Gastrocnemius medialis (tissue), 4 donors: ENCODE measurements around the gene FGFR4. TPM values are rescaled to one million over a fixed set of nuclear protein-coding genes. Genes with fewer than 3 reads are reported as not detected.
A peak's percentile ranks its signal among the peaks of the same experiment; 100 is the strongest.

Experiments
- ATAC-seq, 2 donors: fragments of 150-250 bp; one replicate each; pipeline ENCODE4 v1.9.1; 2016
- DNase-seq, 2 donors: peaks; one replicate each; pipeline ENCODE4 v3.0.0-alpha.2; 2019
- H3K27ac ChIP-seq, 4 donors: fragments of 200-600 bp; sonication (generic); 1 replicate in 1 of 4; 2 replicates in 3 of 4; pipeline ENCODE4 v1.5.1; 2016 to 2018; ENCODE audit warnings: mild to moderate bottlenecking in 2 of 4, moderate library complexity in 1 of 4
- H3K27me3 ChIP-seq, 3 donors: fragments of 200-600 bp; sonication (generic) in 2 of 3; 1 replicate in 1 of 3; 2 replicates in 2 of 3; pipeline versions ENCODE4 v1.5.1 to v1.6.0; 2016 to 2019; ENCODE audit warnings: mild to moderate bottlenecking in 1 of 3, moderate library complexity in 1 of 3
- H3K36me3 ChIP-seq, 2 donors: fragments of 200-600 bp; sonication (generic) in 1 of 2; one replicate each; pipeline ENCODE4 v1.5.1; 2017 to 2018
- H3K4me1 ChIP-seq, 2 donors: fragments of 200-600 bp; sonication (generic) in 1 of 2; one replicate each; pipeline ENCODE4 v1.5.1; 2016 to 2017; ENCODE audit warnings: mild to moderate bottlenecking in 2 of 2
- H3K4me3 ChIP-seq, 4 donors: fragments of 200-600 bp; sonication (generic) in 3 of 4; 1 replicate in 1 of 4; 2 replicates in 3 of 4; pipeline ENCODE4 v1.5.1; 2016 to 2019; ENCODE audit warnings: mild to moderate bottlenecking in 2 of 4
- H3K9me3 ChIP-seq, 3 donors: fragments of 200-600 bp; sonication (generic) in 2 of 3; 1 replicate in 1 of 3; 2 replicates in 2 of 3; pipeline ENCODE4 v1.5.1; 2016 to 2019
- POLR2A ChIP-seq, 2 donors: fragments of 450-650 bp; IDR thresholded peaks; one replicate each; pipeline ENCODE4 v1.6.1; 2017; ENCODE audit warnings: antibody characterized with exemption in 2 of 2, mild to moderate bottlenecking in 2 of 2, moderate library complexity in 2 of 2
- in situ Hi-C, 4 donors: fragments of 200-750 bp; cut with MboI; loops; one replicate each; pipeline versions ENCODE4 v1.15.0 to v1.8.0; 2017; ENCODE audit warnings: low sequenced_read_pairs in 4 of 4
- intact Hi-C: fragments of 100-400 bp; cut with DNase I; formaldehyde crosslinking; loops from one replicate; pipeline ENCODE4 v1.15.1; 2023; ENCODE audit warnings: low total_unique reads
- total RNA-seq, 4 donors: library from RNA; depleted of rRNA; stranded (reverse); fragments of >200 nt; gene quantifications; one replicate each; pipeline versions ENCODE4 v1.1.0 to v1.2.3, GENCODE V29; 2016
- TF ChIP-seq, protein P1 (sequence below), 5 experiments: fragments of 450-650 bp in 3 of 5; fragments of 200-600 bp in 2 of 5; sonication (generic) in 2 of 5; IDR thresholded peaks in 4 of 5; conservative IDR thresholded peaks in 1 of 5; 1 replicate in 4 of 5; 2 replicates in 1 of 5; pipeline ENCODE4 v1.5.1; 2016 to 2019; ENCODE audit warnings: antibody characterized with exemption in 5 of 5, mild to moderate bottlenecking in 3 of 5, moderate library complexity in 3 of 5

FGFR4 gene
- total RNA-seq, 4 donors from 2014 or later, result 0.56 to 5.0 (median 2.5) TPM

DNA sequence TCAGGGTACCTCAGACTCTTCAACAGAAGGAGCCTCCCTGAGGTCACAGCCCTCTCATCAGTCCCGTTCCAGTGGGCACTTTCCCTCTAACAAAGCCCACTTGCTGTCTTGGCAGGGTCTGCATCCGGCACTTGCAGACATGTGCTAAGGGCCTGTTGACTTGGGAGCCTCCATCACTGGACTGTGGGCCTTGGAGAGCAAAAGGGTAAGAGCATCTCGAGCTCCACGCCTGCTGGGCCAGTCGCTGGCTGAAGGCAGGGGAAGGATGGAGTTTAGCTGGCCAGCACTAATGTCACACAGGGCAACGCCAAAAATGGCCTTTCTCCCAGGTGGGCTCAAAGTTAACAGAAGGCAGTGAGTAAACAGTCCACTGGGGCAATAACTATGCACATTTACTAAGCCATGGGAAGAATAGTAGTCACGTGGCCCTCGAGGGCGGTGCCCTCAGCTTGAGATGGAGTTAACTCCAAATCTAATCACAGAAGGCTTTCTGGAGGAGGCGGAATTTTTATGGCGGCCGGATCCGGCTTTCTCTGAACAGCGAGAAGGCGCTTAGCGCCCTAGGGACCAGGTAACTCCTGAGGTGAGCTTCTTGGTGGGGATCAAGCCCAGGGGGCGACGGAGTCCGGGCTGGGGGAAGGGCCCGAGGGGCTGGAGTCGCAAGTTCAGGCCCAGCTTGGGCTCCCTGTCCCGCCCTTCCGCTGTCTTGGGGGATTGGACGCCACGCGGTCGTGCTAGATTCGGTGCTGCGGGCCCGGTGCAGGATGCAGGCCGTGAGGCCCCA is 44.8 kb downstream of the FGFR4 start:
- no peaks in the 10 kb centered on the region for H3K27me3 ChIP-seq
- peaks cover 0 to 11% of the 10 kb centered on the region in 2 donors for H3K36me3 ChIP-seq
- DNase-seq, result no peak
- in situ Hi-C loops (no loop called here), intact Hi-C loops (loop anchor here (5.0 to 10.0 kb wide), 2 partner anchors 127 to 171 kb away; partner anchors contain the start of genes PRELID1, RAB24 and UIMC1)
- no peak for ATAC-seq
- H3K27ac ChIP-seq, result peak overlapping the region in 3 of 4 donors; percentile 89 to 92 (median 89)
- H3K4me3 ChIP-seq, result peak overlapping the region in 1 of 4 donors; percentile 89
- TF ChIP-seq, protein P1, sequence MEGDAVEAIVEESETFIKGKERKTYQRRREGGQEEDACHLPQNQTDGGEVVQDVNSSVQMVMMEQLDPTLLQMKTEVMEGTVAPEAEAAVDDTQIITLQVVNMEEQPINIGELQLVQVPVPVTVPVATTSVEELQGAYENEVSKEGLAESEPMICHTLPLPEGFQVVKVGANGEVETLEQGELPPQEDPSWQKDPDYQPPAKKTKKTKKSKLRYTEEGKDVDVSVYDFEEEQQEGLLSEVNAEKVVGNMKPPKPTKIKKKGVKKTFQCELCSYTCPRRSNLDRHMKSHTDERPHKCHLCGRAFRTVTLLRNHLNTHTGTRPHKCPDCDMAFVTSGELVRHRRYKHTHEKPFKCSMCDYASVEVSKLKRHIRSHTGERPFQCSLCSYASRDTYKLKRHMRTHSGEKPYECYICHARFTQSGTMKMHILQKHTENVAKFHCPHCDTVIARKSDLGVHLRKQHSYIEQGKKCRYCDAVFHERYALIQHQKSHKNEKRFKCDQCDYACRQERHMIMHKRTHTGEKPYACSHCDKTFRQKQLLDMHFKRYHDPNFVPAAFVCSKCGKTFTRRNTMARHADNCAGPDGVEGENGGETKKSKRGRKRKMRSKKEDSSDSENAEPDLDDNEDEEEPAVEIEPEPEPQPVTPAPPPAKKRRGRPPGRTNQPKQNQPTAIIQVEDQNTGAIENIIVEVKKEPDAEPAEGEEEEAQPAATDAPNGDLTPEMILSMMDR (IDR thresholded peaks at IDR 0.05 in 4 of 5, conservative IDR thresholded peaks at IDR 0.05 in 1 of 5), result no peak
- TF ChIP-seq POLR2A (IDR thresholded peaks at IDR 0.05), result no peak
- H3K9me3 ChIP-seq, result no peaks in the 10 kb centered on the region
- peaks cover 20 to 21% of the 10 kb centered on the region in 2 donors for H3K4me1 ChIP-seq

DNA sequence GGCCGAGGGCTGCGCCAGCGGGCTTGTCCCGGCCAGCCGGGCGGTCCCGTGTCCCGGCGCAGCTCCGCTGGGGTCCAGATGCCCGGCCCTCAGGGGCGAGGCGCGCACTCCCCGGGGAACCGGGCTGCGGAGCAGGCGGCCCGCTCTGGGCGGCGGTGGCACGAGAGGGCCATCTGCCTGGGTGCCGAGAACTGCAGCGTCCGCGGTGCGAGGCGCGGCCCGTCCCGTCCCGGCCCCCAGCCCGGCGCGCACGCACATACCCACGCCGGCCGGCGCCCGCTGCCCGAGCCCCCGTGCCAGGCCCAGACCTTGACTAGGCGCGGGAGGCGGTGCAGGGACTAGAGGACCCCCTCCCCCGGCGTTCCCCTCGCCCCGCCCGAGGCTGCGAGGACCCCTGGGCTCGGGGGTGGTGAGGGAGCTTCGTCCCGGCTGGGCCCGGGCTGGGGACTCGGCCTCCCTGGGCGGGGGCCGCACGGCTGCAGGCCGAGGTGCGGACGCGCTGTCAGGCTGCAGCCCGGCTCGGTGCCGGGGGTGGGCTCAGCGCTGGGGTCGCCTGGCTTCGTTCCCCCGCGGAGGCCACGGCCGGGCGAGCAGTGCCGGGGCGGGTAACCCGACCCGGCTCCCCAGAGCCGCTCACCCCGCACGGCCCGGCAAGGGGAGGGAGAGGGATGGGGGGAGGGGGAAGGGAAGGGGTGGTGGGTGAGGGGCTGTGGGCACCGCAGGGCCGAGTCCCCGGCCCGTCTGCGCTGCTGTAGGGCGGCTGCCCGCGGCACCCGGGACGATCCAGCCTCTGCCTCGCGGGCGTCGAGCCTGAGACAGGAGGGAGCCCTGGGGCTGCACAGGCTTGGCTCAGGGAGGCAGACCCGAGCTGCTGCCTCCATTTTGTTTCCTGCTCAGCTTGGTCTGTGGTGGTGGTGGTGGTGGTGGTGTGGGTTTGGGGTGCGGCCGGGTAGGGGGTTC is 45.7 kb downstream of the FGFR4 start:
- Histone ChIP-seq H3K9me3 (no peaks in the 10 kb centered on the region), H3K4me1 (peaks cover 29 to 30% of the 10 kb centered on the region in 2 donors), H3K27ac (peak overlapping the region; percentile 89 to 92 (median 90)), H3K36me3 (peaks cover 0 to 17% of the 10 kb centered on the region in 2 donors), H3K27me3 (no peaks in the 10 kb centered on the region), H3K4me3 (peak overlapping the region; percentile 76 to 93 (median 86))
- intact Hi-C loops, result loop anchor here (1.0 to 10.0 kb wide), 3 partner anchors 15 to 170 kb away; partner anchors contain the start of genes PRELID1, RAB24 and UIMC1
- TF ChIP-seq POLR2A (IDR thresholded peaks at IDR 0.05), result no peak
- TF ChIP-seq, protein P1 (IDR thresholded peaks at IDR 0.05 in 4 of 5, conservative IDR thresholded peaks at IDR 0.05 in 1 of 5), result no peak
- DNase-seq (peak in 1 of 2 donors; percentile 23), ATAC-seq (peak; percentile 52 to 55)
- in situ Hi-C loops, result no loop called here

DNA sequence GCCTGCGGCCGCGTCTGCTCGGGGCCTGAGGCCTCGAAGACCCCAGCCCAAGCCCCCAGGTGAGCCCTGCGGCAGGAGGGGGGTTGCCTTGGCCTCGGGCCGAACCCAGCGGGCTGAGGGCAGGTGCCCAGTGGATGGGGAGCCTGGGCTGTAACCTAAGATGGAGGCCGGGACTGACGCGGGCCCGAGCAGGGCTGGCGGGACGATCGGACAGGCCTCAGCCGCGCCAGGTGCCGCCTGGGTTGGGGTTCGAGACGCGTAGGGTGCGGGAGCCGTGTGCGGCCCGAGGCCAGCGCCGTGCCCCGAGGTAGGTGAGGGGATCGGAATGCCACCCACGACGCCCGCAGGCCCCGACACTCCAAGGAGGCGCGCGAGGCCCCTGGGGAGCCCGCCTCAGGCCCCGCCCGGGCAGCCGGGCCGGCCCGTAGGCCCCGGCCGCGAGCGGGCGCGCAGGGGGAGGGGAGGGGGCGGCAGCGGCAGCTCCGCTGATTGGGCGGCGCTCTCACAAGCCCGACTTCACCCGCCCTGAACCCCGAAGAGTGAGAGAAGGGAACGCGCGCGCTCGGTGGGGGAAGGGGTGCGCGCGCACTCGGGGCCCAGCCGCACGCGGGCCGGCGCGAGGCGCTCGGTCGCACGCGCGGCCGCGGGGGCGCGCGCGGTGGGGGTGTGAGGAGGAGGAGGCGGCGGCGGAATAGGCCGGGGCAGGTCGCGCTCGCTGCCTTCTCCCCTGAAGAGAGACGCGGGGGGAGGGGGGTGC is 46.6 kb downstream of the FGFR4 start, which contains the start of gene NSD1:
Gene NSD1, plus strand, starts transcription at position 678 of the 757 bp plus-strand sequence. CDS start 1,331 bp downstream, outside the sequence.
- no peaks in the 10 kb centered on the region for H3K27me3 ChIP-seq
- TF ChIP-seq, protein P1 (IDR thresholded peaks at IDR 0.05 in 4 of 5, conservative IDR thresholded peaks at IDR 0.05 in 1 of 5), result no peak
- peak; percentile 70 to 74 for TF ChIP-seq POLR2A (IDR thresholded peaks at IDR 0.05)
- ATAC-seq (peak; percentile 71 to 80), DNase-seq (peak; percentile 76 to 84)
- peaks cover 35 to 38% of the 10 kb centered on the region in 2 donors for H3K4me1 ChIP-seq
- H3K27ac ChIP-seq, result peak within 1 kb of the TSS; percentile 89 to 92 (median 90)
- H3K36me3 ChIP-seq, result peaks cover 0 to 24% of the 10 kb centered on the region in 2 donors
- H3K9me3 ChIP-seq, result no peaks in the 10 kb centered on the region
- in situ Hi-C loops, result no loop called here
- H3K4me3 ChIP-seq, result peak within 1 kb of the TSS; percentile 76 to 93 (median 86)
- intact Hi-C loops, result loop anchor here (1.0 to 10.0 kb wide), 3 partner anchors 16 to 169 kb away; partner anchors contain the start of genes PRELID1, RAB24 and UIMC1
